ENCODE data around the gene DNAJC13. TPM values are rescaled to one million over a fixed set of nuclear protein-coding genes. Genes with fewer than 3 reads are reported as not detected.

Gene DNAJC13
- total and polyA plus RNA-seq, 4 donors: 6.3 to 22.8 (median 15.4) TPM

DNA sequence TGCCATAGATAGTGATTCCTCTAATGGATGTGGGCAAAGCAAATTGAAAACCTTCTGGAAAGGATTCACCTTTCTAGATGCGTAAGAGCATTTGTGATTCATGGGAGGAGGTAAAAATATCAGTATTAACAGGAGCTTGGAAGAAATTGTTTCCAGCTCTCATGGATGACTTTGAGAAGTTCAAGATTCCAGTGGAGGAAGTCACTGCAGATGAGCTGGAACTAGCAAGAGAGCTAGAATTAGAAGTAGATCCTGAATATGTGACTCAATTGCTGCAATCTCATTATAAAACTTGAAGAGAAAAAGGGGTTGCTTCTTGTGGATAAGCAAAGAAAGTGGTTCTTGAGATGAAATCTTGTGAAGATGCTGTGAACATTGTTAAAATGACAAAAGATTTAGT is 91.8 kb downstream of the DNAJC13 start:
- 97% methylated on average over 1 of the region's 1 CpG for WGBS

DNA sequence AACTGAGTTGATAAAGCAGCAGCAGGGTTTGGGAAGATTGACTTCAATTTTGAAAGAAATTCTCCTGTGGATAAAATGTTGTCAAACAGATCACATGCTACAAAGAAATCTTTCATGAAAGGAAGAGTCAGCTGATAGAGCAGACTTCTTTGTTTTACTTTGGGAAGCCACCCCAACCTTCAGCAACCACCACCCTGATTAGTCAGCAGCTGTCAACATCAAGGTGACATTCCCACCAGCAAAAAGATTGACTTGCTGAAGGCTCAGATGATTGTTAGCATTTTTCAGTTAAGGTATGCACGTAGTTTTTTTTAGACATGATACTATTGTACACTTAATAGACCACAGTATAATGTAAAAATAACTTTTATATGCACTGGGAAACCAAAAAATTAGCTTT is 92.2 kb downstream of the DNAJC13 start:
- Histone ChIP-seq H3K36me3 (ENCODE audit: control insufficient read depth in 4 of 4, insufficient read depth in 3 of 4, low read depth in 1 of 4, low read length in 3 of 4) (peaks cover 4 to 45% (median 32%) of the 10 kb centered on the region in 4 donors), H3K4me1 (ENCODE audit: control insufficient read depth in 4 of 4, insufficient read depth in 4 of 4, low read length in 3 of 4) (no peaks in the 10 kb centered on the region), H3K9ac (ENCODE audit: low read depth in 1 of 2, low read length in 2 of 2) (no peak overlapping the region), H3K27ac (ENCODE audit: low read depth in 1 of 2, low read length in 2 of 2) (no peak overlapping the region), H3K9me3 (ENCODE audit: control insufficient read depth in 4 of 4, low read length in 3 of 4) (no peaks in the 10 kb centered on the region), H3K27me3 (ENCODE audit: control insufficient read depth in 4 of 4, insufficient read depth in 4 of 4, low read length in 3 of 4) (no peaks in the 10 kb centered on the region), H3K4me3 (ENCODE audit: low read depth in 1 of 3, low read length in 3 of 3) (no peak overlapping the region)
- no peak for DNase-seq (ENCODE audit: low spot score)
- 97% methylated on average over 1 of the region's 1 CpG for WGBS
- TF ChIP-seq, protein P1, sequence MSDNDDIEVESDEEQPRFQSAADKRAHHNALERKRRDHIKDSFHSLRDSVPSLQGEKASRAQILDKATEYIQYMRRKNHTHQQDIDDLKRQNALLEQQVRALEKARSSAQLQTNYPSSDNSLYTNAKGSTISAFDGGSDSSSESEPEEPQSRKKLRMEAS (IDR thresholded peaks at IDR 0.05): no peak
- TF ChIP-seq HNF4G (IDR thresholded peaks at IDR 0.05): no peak
- TF ChIP-seq YY1 (IDR thresholded peaks at IDR 0.05): no peak
- no peak for TF ChIP-seq FOXA2 (IDR thresholded peaks at IDR 0.05)
- no peak for TF ChIP-seq JUND (IDR thresholded peaks at IDR 0.05)
- TF ChIP-seq, protein P2, sequence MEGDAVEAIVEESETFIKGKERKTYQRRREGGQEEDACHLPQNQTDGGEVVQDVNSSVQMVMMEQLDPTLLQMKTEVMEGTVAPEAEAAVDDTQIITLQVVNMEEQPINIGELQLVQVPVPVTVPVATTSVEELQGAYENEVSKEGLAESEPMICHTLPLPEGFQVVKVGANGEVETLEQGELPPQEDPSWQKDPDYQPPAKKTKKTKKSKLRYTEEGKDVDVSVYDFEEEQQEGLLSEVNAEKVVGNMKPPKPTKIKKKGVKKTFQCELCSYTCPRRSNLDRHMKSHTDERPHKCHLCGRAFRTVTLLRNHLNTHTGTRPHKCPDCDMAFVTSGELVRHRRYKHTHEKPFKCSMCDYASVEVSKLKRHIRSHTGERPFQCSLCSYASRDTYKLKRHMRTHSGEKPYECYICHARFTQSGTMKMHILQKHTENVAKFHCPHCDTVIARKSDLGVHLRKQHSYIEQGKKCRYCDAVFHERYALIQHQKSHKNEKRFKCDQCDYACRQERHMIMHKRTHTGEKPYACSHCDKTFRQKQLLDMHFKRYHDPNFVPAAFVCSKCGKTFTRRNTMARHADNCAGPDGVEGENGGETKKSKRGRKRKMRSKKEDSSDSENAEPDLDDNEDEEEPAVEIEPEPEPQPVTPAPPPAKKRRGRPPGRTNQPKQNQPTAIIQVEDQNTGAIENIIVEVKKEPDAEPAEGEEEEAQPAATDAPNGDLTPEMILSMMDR (IDR thresholded peaks at IDR 0.05; ENCODE audit: low read depth, low read length, missing input control): no peak
- no peak for TF ChIP-seq SP1 (IDR thresholded peaks at IDR 0.05)
- no peak for TF ChIP-seq RAD21 (IDR thresholded peaks at IDR 0.05)
- TF ChIP-seq, protein P3, sequence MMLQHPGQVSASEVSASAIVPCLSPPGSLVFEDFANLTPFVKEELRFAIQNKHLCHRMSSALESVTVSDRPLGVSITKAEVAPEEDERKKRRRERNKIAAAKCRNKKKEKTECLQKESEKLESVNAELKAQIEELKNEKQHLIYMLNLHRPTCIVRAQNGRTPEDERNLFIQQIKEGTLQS (IDR thresholded peaks at IDR 0.05): no peak
- no peak for TF ChIP-seq NR2F2 (IDR thresholded peaks at IDR 0.05)

More for the DNA sequence above, 91.8 kb downstream of the DNAJC13 start:
- Histone ChIP-seq H3K27me3 (ENCODE audit: control insufficient read depth in 4 of 4, insufficient read depth in 4 of 4, low read length in 3 of 4) (no peaks in the 10 kb centered on the region), H3K27ac (ENCODE audit: low read depth in 1 of 2, low read length in 2 of 2) (no peak overlapping the region), H3K9me3 (ENCODE audit: control insufficient read depth in 4 of 4, low read length in 3 of 4) (no peaks in the 10 kb centered on the region), H3K36me3 (ENCODE audit: control insufficient read depth in 4 of 4, insufficient read depth in 3 of 4, low read depth in 1 of 4, low read length in 3 of 4) (peaks cover 4 to 47% (median 29%) of the 10 kb centered on the region in 4 donors), H3K9ac (ENCODE audit: low read depth in 1 of 2, low read length in 2 of 2) (no peak overlapping the region), H3K4me3 (ENCODE audit: low read depth in 1 of 3, low read length in 3 of 3) (no peak overlapping the region), H3K4me1 (ENCODE audit: control insufficient read depth in 4 of 4, insufficient read depth in 4 of 4, low read length in 3 of 4) (no peaks in the 10 kb centered on the region)
- no peak for DNase-seq (ENCODE audit: low spot score)
- TF ChIP-seq JUND (IDR thresholded peaks at IDR 0.05) (no peak), GABPA (IDR thresholded peaks at IDR 0.05 in 1 of 2, conservative IDR thresholded peaks at IDR 0.05 in 1 of 2) (no peak), HNF4G (IDR thresholded peaks at IDR 0.05) (no peak), FOXA2 (IDR thresholded peaks at IDR 0.05) (no peak), YY1 (IDR thresholded peaks at IDR 0.05) (no peak), HNF4A (conservative IDR thresholded peaks at IDR 0.05) (no peak), SP1 (IDR thresholded peaks at IDR 0.05) (no peak), RXRA (IDR thresholded peaks at IDR 0.05) (no peak), FOXA1 (IDR thresholded peaks at IDR 0.05) (no peak), EGR1 (IDR thresholded peaks at IDR 0.05; ENCODE audit: low read depth in 2 of 2) (no peak)
- TF ChIP-seq, protein P4, sequence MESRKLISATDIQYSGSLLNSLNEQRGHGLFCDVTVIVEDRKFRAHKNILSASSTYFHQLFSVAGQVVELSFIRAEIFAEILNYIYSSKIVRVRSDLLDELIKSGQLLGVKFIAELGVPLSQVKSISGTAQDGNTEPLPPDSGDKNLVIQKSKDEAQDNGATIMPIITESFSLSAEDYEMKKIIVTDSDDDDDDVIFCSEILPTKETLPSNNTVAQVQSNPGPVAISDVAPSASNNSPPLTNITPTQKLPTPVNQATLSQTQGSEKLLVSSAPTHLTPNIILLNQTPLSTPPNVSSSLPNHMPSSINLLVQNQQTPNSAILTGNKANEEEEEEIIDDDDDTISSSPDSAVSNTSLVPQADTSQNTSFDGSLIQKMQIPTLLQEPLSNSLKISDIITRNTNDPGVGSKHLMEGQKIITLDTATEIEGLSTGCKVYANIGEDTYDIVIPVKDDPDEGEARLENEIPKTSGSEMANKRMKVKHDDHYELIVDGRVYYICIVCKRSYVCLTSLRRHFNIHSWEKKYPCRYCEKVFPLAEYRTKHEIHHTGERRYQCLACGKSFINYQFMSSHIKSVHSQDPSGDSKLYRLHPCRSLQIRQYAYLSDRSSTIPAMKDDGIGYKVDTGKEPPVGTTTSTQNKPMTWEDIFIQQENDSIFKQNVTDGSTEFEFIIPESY (IDR thresholded peaks at IDR 0.05): no peak
- TF ChIP-seq, protein P1 (IDR thresholded peaks at IDR 0.05): no peak
- TF ChIP-seq, protein P5, sequence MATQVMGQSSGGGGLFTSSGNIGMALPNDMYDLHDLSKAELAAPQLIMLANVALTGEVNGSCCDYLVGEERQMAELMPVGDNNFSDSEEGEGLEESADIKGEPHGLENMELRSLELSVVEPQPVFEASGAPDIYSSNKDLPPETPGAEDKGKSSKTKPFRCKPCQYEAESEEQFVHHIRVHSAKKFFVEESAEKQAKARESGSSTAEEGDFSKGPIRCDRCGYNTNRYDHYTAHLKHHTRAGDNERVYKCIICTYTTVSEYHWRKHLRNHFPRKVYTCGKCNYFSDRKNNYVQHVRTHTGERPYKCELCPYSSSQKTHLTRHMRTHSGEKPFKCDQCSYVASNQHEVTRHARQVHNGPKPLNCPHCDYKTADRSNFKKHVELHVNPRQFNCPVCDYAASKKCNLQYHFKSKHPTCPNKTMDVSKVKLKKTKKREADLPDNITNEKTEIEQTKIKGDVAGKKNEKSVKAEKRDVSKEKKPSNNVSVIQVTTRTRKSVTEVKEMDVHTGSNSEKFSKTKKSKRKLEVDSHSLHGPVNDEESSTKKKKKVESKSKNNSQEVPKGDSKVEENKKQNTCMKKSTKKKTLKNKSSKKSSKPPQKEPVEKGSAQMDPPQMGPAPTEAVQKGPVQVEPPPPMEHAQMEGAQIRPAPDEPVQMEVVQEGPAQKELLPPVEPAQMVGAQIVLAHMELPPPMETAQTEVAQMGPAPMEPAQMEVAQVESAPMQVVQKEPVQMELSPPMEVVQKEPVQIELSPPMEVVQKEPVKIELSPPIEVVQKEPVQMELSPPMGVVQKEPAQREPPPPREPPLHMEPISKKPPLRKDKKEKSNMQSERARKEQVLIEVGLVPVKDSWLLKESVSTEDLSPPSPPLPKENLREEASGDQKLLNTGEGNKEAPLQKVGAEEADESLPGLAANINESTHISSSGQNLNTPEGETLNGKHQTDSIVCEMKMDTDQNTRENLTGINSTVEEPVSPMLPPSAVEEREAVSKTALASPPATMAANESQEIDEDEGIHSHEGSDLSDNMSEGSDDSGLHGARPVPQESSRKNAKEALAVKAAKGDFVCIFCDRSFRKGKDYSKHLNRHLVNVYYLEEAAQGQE (IDR thresholded peaks at IDR 0.05): no peak
- TF ChIP-seq, protein P3 (IDR thresholded peaks at IDR 0.05): no peak
- TF ChIP-seq, protein P2 (IDR thresholded peaks at IDR 0.05; ENCODE audit: low read depth, low read length, missing input control): no peak

Data from liver (tissue), 9 donors.